RWPE2 (cell line): ENCODE measurements around the gene LAMA1.

ENCODE experiments used
- ATAC-seq: fragments of 200-7000 bp; cut with Tn5 transposase; 3 replicates; pipeline ENCODE4 v1.9.1; 2021; ENCODE audit warnings: low read depth
- DNase-seq: peaks from one replicate; pipeline ENCODE4 v3.0.0-alpha.2; 2020; ENCODE audit warnings: low spot score
- H3K27ac ChIP-seq: fragments of 450-650 bp; 2 replicates; pipeline ENCODE4 v1.5.1; 2017; ENCODE audit warnings: mild to moderate bottlenecking; ENCODE audit not compliant: poor library complexity, severe bottlenecking
- H3K27me3 ChIP-seq: fragments of 250-450 bp; sonication (Bioruptor Pico); 2 replicates; pipeline ENCODE4 v1.5.1; 2021; ENCODE audit warnings: mild to moderate bottlenecking, moderate library complexity; ENCODE audit not compliant: insufficient read depth, poor library complexity, severe bottlenecking
- H3K36me3 ChIP-seq: fragments of 250-450 bp; sonication (Bioruptor Pico); 2 replicates; pipeline ENCODE4 v1.5.1; 2020; ENCODE audit warnings: low read depth, mild to moderate bottlenecking, moderate library complexity
- H3K4me1 ChIP-seq: fragments of 250-450 bp; sonication (Bioruptor Pico); 2 replicates; pipeline ENCODE4 v1.5.1; 2021; ENCODE audit warnings: mild to moderate bottlenecking, moderate library complexity; ENCODE audit not compliant: insufficient read depth, poor library complexity, severe bottlenecking
- H3K4me3 ChIP-seq: fragments of 250-450 bp; sonication (Bioruptor Pico); 2 replicates; pipeline ENCODE4 v1.5.1; 2021; ENCODE audit warnings: mild to moderate bottlenecking, moderate library complexity; ENCODE audit not compliant: severe bottlenecking
- H3K9me3 ChIP-seq: fragments of 250-450 bp; sonication (Bioruptor Pico); 2 replicates; pipeline ENCODE4 v1.5.1; 2021; ENCODE audit warnings: mild to moderate bottlenecking, moderate library complexity; ENCODE audit not compliant: severe bottlenecking
- CTCF ChIP-seq: fragments of 450-650 bp; IDR thresholded peaks from one replicate; pipeline ENCODE4 v1.5.1; 2017; ENCODE audit warnings: mild to moderate bottlenecking, moderate library complexity; ENCODE audit not compliant: poor library complexity, severe bottlenecking

The LAMA1 gene

GRCh38 chr18:7017013-7017412 lies 100.6 kb downstream of the LAMA1 start:
- Histone ChIP-seq H3K27me3 (no peaks in the 10 kb centered on the region), H3K4me1 (no peaks in the 10 kb centered on the region), H3K9me3 (no peaks in the 10 kb centered on the region), H3K4me3 (no peak overlapping the region), H3K27ac (no peak overlapping the region), H3K36me3 (no peaks in the 10 kb centered on the region)
- ATAC-seq (no peak), DNase-seq (no peak)
- no peak for TF ChIP-seq CTCF

- Histone ChIP-seq H3K36me3 (no peaks in the 10 kb centered on the region), H3K27ac (no peak overlapping the region)
- ATAC-seq = no peak
Observed at GRCh38 chr18:7011142-7011541, 106.5 kb downstream of the LAMA1 start.

GRCh38 chr18:7004009-7004408 lies 113.6 kb downstream of the LAMA1 start:
- H3K27ac ChIP-seq = no peak overlapping the region
- peaks cover 4% of the 10 kb centered on the region for H3K4me1 ChIP-seq
- no peak for TF ChIP-seq CTCF
- no peaks in the 10 kb centered on the region for H3K27me3 ChIP-seq
- no peak for DNase-seq
- H3K9me3 ChIP-seq = no peaks in the 10 kb centered on the region
- H3K36me3 ChIP-seq = no peaks in the 10 kb centered on the region
- ATAC-seq = no peak
- H3K4me3 ChIP-seq = no peak overlapping the region

More at GRCh38 chr18:7011142-7011541, 106.5 kb downstream of the LAMA1 start:
- TF ChIP-seq CTCF = no peak
- DNase-seq = no peak
- H3K27me3 ChIP-seq = no peaks in the 10 kb centered on the region
- H3K4me3 ChIP-seq = no peak overlapping the region
- no peaks in the 10 kb centered on the region for H3K9me3 ChIP-seq
- H3K4me1 ChIP-seq = no peaks in the 10 kb centered on the region

- H3K4me1 ChIP-seq = peaks cover 4% of the 10 kb centered on the region
- H3K4me3 ChIP-seq = no peak overlapping the region
- TF ChIP-seq CTCF = no peak
- DNase-seq = no peak
- H3K9me3 ChIP-seq = no peaks in the 10 kb centered on the region
- H3K27me3 ChIP-seq = no peaks in the 10 kb centered on the region
- H3K27ac ChIP-seq = no peak overlapping the region
- H3K36me3 ChIP-seq = no peaks in the 10 kb centered on the region
- ATAC-seq = no peak
Observed at GRCh38 chr18:7002107-7002506, 115.5 kb downstream of the LAMA1 start.

GRCh38 chr18:7000484-7001096 lies 117.0 kb downstream of the LAMA1 start:
- H3K4me3 ChIP-seq = no peak overlapping the region
- no peaks in the 10 kb centered on the region for H3K27me3 ChIP-seq
- peak; percentile 73 for TF ChIP-seq CTCF
- peaks cover 4% of the 10 kb centered on the region for H3K4me1 ChIP-seq
- ATAC-seq (peak; percentile 71), DNase-seq (no peak)
- no peaks in the 10 kb centered on the region for H3K9me3 ChIP-seq
- H3K36me3 ChIP-seq = no peaks in the 10 kb centered on the region
- H3K27ac ChIP-seq = no peak overlapping the region
